ENCODE measurements around the gene SPEN.

- no peak for TF ChIP-seq POLR2A (IDR thresholded peaks at IDR 0.05)
- TF ChIP-seq CTCF (IDR thresholded peaks at IDR 0.05), result no peak
These were observed 38.6 kb upstream of the SPEN start for GRCh38 chr1:15808955-15809354.
